GM12878 (cell line): ENCODE results near the gene TIAM1. TPM values are rescaled to one million over a fixed set of nuclear protein-coding genes. Genes with fewer than 3 reads are reported as not detected.
A peak's percentile ranks its signal among the peaks of the same experiment; 100 is the strongest.

Experiments
- ATAC-seq: fragments of 200-7000 bp; cut with Tn5 transposase; 3 replicates; pipeline ENCODE4 v1.9.1; 2020; ENCODE audit warnings: mild to moderate bottlenecking, moderate library complexity
- BruUV-seq: library from RNA; stranded (reverse); fragments of 400-500 nt; replicated peaks from 2 replicates; lab custom pipeline; 2021; lab: Mats Ljungman, UMichigan
- CTCF ChIA-PET: fragments of 300-600 bp; sonication (Branson Sonifier 250); formaldehyde crosslinking; extraction: SDS; loops from one replicate; lab custom pipeline; 2021; ENCODE audit warnings: inconsistent platforms; lab: Yijun Ruan, JAX
- POLR2A ChIA-PET: fragments of 350-600 bp; formaldehyde crosslinking; extraction: SDS; loops from one replicate; lab custom pipeline; 2021; ENCODE audit warnings: inconsistent platforms; lab: Charles Lee
- RAD21 ChIA-PET: fragments of 300-600 bp; sonication (Branson Sonifier 250); formaldehyde crosslinking; loops from one replicate; lab custom pipeline; 2023; ENCODE audit warnings: antibody characterized with exemption; ENCODE audit not compliant: unreplicated experiment; lab: Charles Lee
- SMC1A ChIA-PET: fragments of 300-600 bp; sonication (Branson Sonifier 250); formaldehyde crosslinking; loops from one replicate; lab custom pipeline; 2023; ENCODE audit not compliant: unreplicated experiment, uncharacterized antibody; lab: Charles Lee
- DNase-seq: peaks from one replicate; pipeline ENCODE4 v3.0.0-alpha.2; 2011; ENCODE audit warnings: low read depth, low spot score
- FAIRE-seq: peaks from 3 replicates; lab custom pipeline; 2011; peaks lifted over from hg19 to GRCh38; lab: Jason Lieb, UNC
- H2AFZ ChIP-seq: 2 replicates; pipeline ENCODE4 v1.6.0; 2011; ENCODE audit warnings: low read depth, low read length, control low read depth; ENCODE audit not compliant: control insufficient read depth
- H3K27ac ChIP-seq: 2 replicates; pipeline ENCODE4 v1.5.1; 2011; ENCODE audit warnings: control low read depth; ENCODE audit not compliant: control insufficient read depth, insufficient read depth
- H3K27me3 ChIP-seq, 2 experiments: replicated peaks in 1 of 2; 2 replicates each; pipeline versions ENCODE4 v1.6.0 to v1.6.1; 2011; ENCODE audit warnings: low read length in 1 of 2; ENCODE audit not compliant: control insufficient read depth in 2 of 2, insufficient read depth in 2 of 2
- H3K36me3 ChIP-seq, 2 experiments: 2 replicates each; pipeline ENCODE4 v1.5.1; 2011; ENCODE audit warnings: low read length in 1 of 2; ENCODE audit not compliant: control insufficient read depth in 2 of 2, insufficient read depth in 2 of 2
- H3K4me1 ChIP-seq: 2 replicates; pipeline ENCODE4 v1.6.1; 2011; ENCODE audit warnings: mild to moderate bottlenecking, low read length, moderate library complexity, mixed read lengths; ENCODE audit not compliant: control insufficient read depth, insufficient read depth
- H3K4me2 ChIP-seq: 2 replicates; pipeline ENCODE4 v1.6.0; 2011; ENCODE audit warnings: control low read depth; ENCODE audit not compliant: control insufficient read depth, insufficient read depth
- H3K4me3 ChIP-seq: fragments of 200-600 bp; sonication (generic); 2 replicates; pipeline ENCODE4 v1.5.1; 2016
- H3K79me2 ChIP-seq: 2 replicates; pipeline ENCODE4 v1.6.0; 2011; ENCODE audit warnings: low read length; ENCODE audit not compliant: control insufficient read depth, insufficient read depth
- H3K9ac ChIP-seq: 2 replicates; pipeline ENCODE4 v1.8.0; 2011; ENCODE audit warnings: low read length, control low read depth, mixed read lengths; ENCODE audit not compliant: control insufficient read depth, insufficient read depth
- H3K9me3 ChIP-seq: replicated peaks from 3 replicates; pipeline ENCODE4 v1.5.1; 2011; ENCODE audit warnings: mild to moderate bottlenecking, low read length; ENCODE audit not compliant: control insufficient read depth, insufficient read depth
- H4K20me1 ChIP-seq: 2 replicates; pipeline ENCODE4 v1.6.0; 2011; ENCODE audit not compliant: control insufficient read depth, insufficient read depth
- CBX3 ChIP-seq: fragments of 200-600 bp; sonication (generic); IDR thresholded peaks from 2 replicates; pipeline ENCODE4 v1.6.1; 2016; ENCODE audit warnings: low read depth, borderline replicate concordance
- EED ChIP-seq: sonication (generic); IDR thresholded peaks from 2 replicates; pipeline ENCODE4 v1.6.1; 2016; ENCODE audit warnings: antibody characterized with exemption, low read depth
- EZH2 ChIP-seq: IDR thresholded peaks from 2 replicates; pipeline ENCODE4 v1.6.1; 2012; ENCODE audit warnings: low read depth, mild to moderate bottlenecking, control low read depth, inconsistent platforms, low read length, borderline replicate concordance; ENCODE audit not compliant: control insufficient read depth
- GATAD2B ChIP-seq: fragments of 450-650 bp; conservative IDR thresholded peaks from 2 replicates; pipeline ENCODE4 v1.6.1; 2017; ENCODE audit warnings: low read depth, mild to moderate bottlenecking, moderate library complexity
- HCFC1 ChIP-seq: fragments of 150-350 bp; IDR thresholded peaks from 2 replicates; pipeline ENCODE4 v1.6.1; 2014; ENCODE audit warnings: low read length
- MYB ChIP-seq: fragments of 150-350 bp; IDR thresholded peaks from 2 replicates; pipeline ENCODE4 v1.6.1; 2014; ENCODE audit warnings: mild to moderate bottlenecking, low read depth, low read length, borderline replicate concordance
- PAX8 ChIP-seq: fragments of 450-650 bp; IDR thresholded peaks from 2 replicates; pipeline ENCODE4 v1.6.1; 2017; ENCODE audit warnings: mild to moderate bottlenecking, moderate library complexity
- PKNOX1 ChIP-seq: fragments of 450-650 bp; IDR thresholded peaks from 2 replicates; pipeline ENCODE4 v1.6.1; 2016; ENCODE audit warnings: mild to moderate bottlenecking
- POLR2A ChIP-seq: IDR thresholded peaks from 2 replicates; pipeline ENCODE4 v1.6.1; 2011; ENCODE audit warnings: low read depth, mild to moderate bottlenecking, low read length
- POLR2AphosphoS5 ChIP-seq: IDR thresholded peaks from 2 replicates; pipeline ENCODE4 v1.6.1; 2011; ENCODE audit warnings: mild to moderate bottlenecking, low read length, inconsistent platforms
- RAD21 ChIP-seq: IDR thresholded peaks from 2 replicates; pipeline ENCODE4 v1.6.1; 2011; ENCODE audit warnings: mild to moderate bottlenecking, low read depth, low read length, moderate library complexity; ENCODE audit not compliant: insufficient read depth
- RBBP5 ChIP-seq: fragments of 200-600 bp; sonication (generic); conservative IDR thresholded peaks from 2 replicates; pipeline ENCODE4 v1.6.1; 2016
- SMC3 ChIP-seq: IDR thresholded peaks from 2 replicates; pipeline ENCODE4 v1.6.1; 2011; ENCODE audit warnings: low read length, improper control_type of control experiment, borderline replicate concordance
- SP1 ChIP-seq: IDR thresholded peaks from one replicate; pipeline ENCODE4 v1.6.1; 2011; ENCODE audit warnings: low read depth, low read length
- TAF1 ChIP-seq: IDR thresholded peaks from 2 replicates; pipeline ENCODE4 v1.6.1; 2011; ENCODE audit warnings: mild to moderate bottlenecking, low read depth, low read length, borderline replicate concordance
- ZBTB33 ChIP-seq: fragments of 450-650 bp; IDR thresholded peaks from 2 replicates; pipeline ENCODE4 v1.6.1; 2017; ENCODE audit warnings: mild to moderate bottlenecking
- ZNF217 ChIP-seq: fragments of 450-650 bp; IDR thresholded peaks from 2 replicates; pipeline ENCODE4 v1.6.1; 2017; ENCODE audit warnings: antibody characterized with exemption, mild to moderate bottlenecking
- WGBS: methylation state at CpG from one replicate; pipeline ENCODE4 v1.1.6; 2016; ENCODE audit warnings: low lambda C conversion rate; ENCODE audit not compliant: insufficient replicate concordance, insufficient coverage; ENCODE audit errors: missing lambda C conversion rate; 5-methylcytosine and 5-hydroxymethylcytosine counted together
- in situ Hi-C: fragments of 300-500 bp; cut with MboI; formaldehyde crosslinking; loops from 9 replicates; pipeline ENCODE4 v1.14.3; 2018; ENCODE audit warnings: mixed read lengths
- intact Hi-C: fragments of 100-400 bp; cut with micrococcal nuclease; formaldehyde crosslinking; loops from one replicate; pipeline ENCODE4 v1.14.2; 2022; ENCODE audit not compliant: unreplicated experiment
- polyA plus RNA-seq, 11 experiments: library from polyadenylated mRNA; depleted of rRNA in 4 of 11; unstranded in 6 of 11; stranded (reverse) in 5 of 11; fragments of >200 nt; fragmentation: Nextera tagmentation in 4 of 11; fragmentation: Illumina TruSeq in 1 of 11; extraction: Ambion mirVana in 4 of 11; extraction: Trizol in 1 of 11; gene quantifications; 1 replicate in 1 of 11; 2 replicates in 10 of 11; pipeline versions ENCODE4 v1.2.1 to v1.2.3, GENCODE V29; 2011 to 2016; ENCODE audit warnings: inconsistent platforms in 2 of 11, missing spikeins in 2 of 11, low read depth in 1 of 11
- total RNA-seq, 4 experiments: library from RNA; depleted of rRNA in 3 of 4; stranded (reverse); fragments of >200 nt in 3 of 4; fragmentation: Illumina TruSeq in 1 of 4; extraction: Trizol in 1 of 4; gene quantifications; 2 replicates each; pipeline versions ENCODE4 v1.2.1 to v1.2.3, GENCODE V29; 2013 to 2021

The TIAM1 gene
- total and polyA plus RNA-seq, 10 of the 15 experiments (the other 5 are each of a cell fraction or from before 2014, with no cell fraction given), result 0.31 to 35.9 (median 0.78) TPM

- H4K20me1 ChIP-seq, result no peaks in the 10 kb centered on the region
- TF ChIP-seq EED (no peak), CBX3 (no peak), MYB (no peak)
- TF ChIP-seq, all 136 proteins: peak for 0
- ATAC-seq (peak; percentile 32), DNase-seq (no peak), FAIRE-seq (no peak)
- H3K27ac ChIP-seq, result no peak overlapping the region
- BruUV-seq, result no TSS peak
- RAD21 ChIA-PET, result interaction anchor here (1.5 kb wide), 1 partner anchor 8 kb away, joined by 5 read pairs; no protein-coding TSS in a partner anchor
- intact Hi-C loops (no loop called here), in situ Hi-C loops (no loop called here)
- SMC1A ChIA-PET, result interaction anchor here (1.5 kb wide), 1 partner anchor 64 kb away, joined by 3 read pairs; no protein-coding TSS in a partner anchor
- H3K9ac ChIP-seq, result no peak overlapping the region
- WGBS, result 75% methylated on average over 4 of the region's 4 CpGs
- H2AFZ ChIP-seq, result no peak overlapping the region
- H3K9me3 ChIP-seq, result no peaks in the 10 kb centered on the region; the same call in 2 of the 3 replicates
- no peaks in the 10 kb centered on the region for H3K27me3 ChIP-seq
- no peaks in the 10 kb centered on the region for H3K36me3 ChIP-seq
- CTCF ChIA-PET, result interaction anchor here (1.9 kb wide), 1 partner anchor 9 kb away, joined by 4 read pairs; no protein-coding TSS in a partner anchor
- no peak overlapping the region for H3K4me3 ChIP-seq
- POLR2A ChIA-PET, result no interaction called here
- peak overlapping the region; percentile 38 for H3K4me2 ChIP-seq
- H3K79me2 ChIP-seq, result no peaks in the 10 kb centered on the region
- H3K4me1 ChIP-seq, result peaks cover 7% of the 10 kb centered on the region; the same call in 1 of the 2 replicates
These were observed 265.8 kb downstream of the TIAM1 start for GRCh38 chr21:31078216-31078615.

- no peaks in the 10 kb centered on the region for H3K27me3 ChIP-seq
- RAD21 ChIA-PET, result interaction anchor here (1.0 kb wide), 1 partner anchor 10 kb away, joined by 3 read pairs; no protein-coding TSS in a partner anchor
- H3K27ac ChIP-seq, result no peak overlapping the region
- POLR2A ChIA-PET, result no interaction called here
- H3K9ac ChIP-seq, result no peak overlapping the region
- no peak for DNase-seq
- CTCF ChIA-PET, result interaction anchor here (0.6 kb wide), 1 partner anchor 528 kb away, joined by 3 read pairs; no protein-coding TSS in a partner anchor
- no peak overlapping the region for H3K4me3 ChIP-seq
- H3K9me3 ChIP-seq, result no peaks in the 10 kb centered on the region; the same call in 2 of the 3 replicates
- WGBS, result 51% methylated on average over 6 of the region's 6 CpGs
- peaks cover 7% of the 10 kb centered on the region; the same call in 1 of the 2 replicates for H3K4me1 ChIP-seq
- no peaks in the 10 kb centered on the region for H4K20me1 ChIP-seq
- H3K79me2 ChIP-seq, result no peaks in the 10 kb centered on the region
- in situ Hi-C loops, result no loop called here
- no peak overlapping the region for H2AFZ ChIP-seq
- SMC1A ChIA-PET, result interaction anchor here (0.9 to 1.1 kb wide), 2 partner anchors 10 to 280 kb away, joined by 3 read pairs; no protein-coding TSS in a partner anchor
- no peak overlapping the region for H3K4me2 ChIP-seq
- no peak for ATAC-seq
- FAIRE-seq, result no peak
- no TSS peak for BruUV-seq
- no peaks in the 10 kb centered on the region for H3K36me3 ChIP-seq
- intact Hi-C loops, result no loop called here
- no peak for TF ChIP-seq PKNOX1
- no peak for TF ChIP-seq TAF1
- TF ChIP-seq RBBP5, result no peak
- TF ChIP-seq PAX8, result no peak
- no peak for TF ChIP-seq SMC3
- no peak for TF ChIP-seq GATAD2B
- no peak for TF ChIP-seq POLR2A
- TF ChIP-seq ZBTB33, result no peak
- TF ChIP-seq SP1, result no peak
- no peak for TF ChIP-seq EZH2
- no peak for TF ChIP-seq ZNF217
- no peak for TF ChIP-seq POLR2AphosphoS5
- TF ChIP-seq RAD21, result no peak
- TF ChIP-seq HCFC1, result no peak
These were observed 268.2 kb downstream of the TIAM1 start for GRCh38 chr21:31075848-31076247.
